ENCODE measurements around the gene SGK1. TPM values are rescaled to one million over a fixed set of nuclear protein-coding genes. Genes with fewer than 3 reads are reported as not detected.
"Not testable (repeated sequence)": the region's sequence is repeated elsewhere in the genome, so short reads cannot be mapped to it uniquely, and the experiment has no call there.

The SGK1 gene
- total RNA-seq, 2 experiments from 2014 or later = 39.7 to 41.0 TPM

DNA sequence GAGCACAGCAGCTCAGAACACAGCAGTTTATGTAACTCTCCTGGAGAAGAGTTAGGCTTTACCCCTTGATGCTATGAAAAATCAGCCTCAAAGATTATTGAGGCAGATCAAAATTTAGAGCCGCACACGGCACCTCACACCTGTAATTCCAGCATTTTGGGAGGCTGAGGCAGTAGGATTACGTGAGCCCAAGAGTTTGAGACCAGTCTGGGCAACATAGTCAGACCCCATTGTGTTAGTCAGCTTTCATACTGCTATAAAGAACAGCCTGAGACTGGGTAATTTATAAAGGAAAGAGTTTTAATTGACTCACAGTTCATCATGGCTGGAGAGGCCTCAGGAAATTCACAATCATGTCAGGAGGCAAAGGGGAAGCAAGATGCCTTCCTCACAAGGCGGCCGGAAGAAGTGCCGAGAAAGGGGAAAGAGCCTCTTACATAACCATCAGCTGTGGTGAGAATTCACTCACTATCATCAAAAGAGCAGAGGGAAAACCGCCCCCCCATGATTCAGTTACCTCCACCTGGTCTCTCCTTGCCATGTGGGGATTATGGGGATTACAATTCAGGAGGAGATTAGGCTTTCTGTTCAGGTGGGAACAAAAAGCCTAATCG, 87.7 kb downstream of the SGK1 start:
- H3K4me3 Mint-ChIP-seq = no peak overlapping the region
- peaks cover 7% of the 10 kb centered on the region for H3K4me1 Mint-ChIP-seq (ENCODE audit: low read depth)
- intact Hi-C loops (cut with micrococcal nuclease) = no loop called here
- no peaks in the 10 kb centered on the region for H3K9me3 Mint-ChIP-seq
- H3K27me3 Mint-ChIP-seq = no peaks in the 10 kb centered on the region
- no peak overlapping the region for H3K27ac Mint-ChIP-seq
- ChIA-PET CTCF (no interaction called here), POLR2A (no interaction called here)
- no peak for DNase-seq
- no peaks in the 10 kb centered on the region for H3K36me3 Mint-ChIP-seq

GRCh38 chr6:134229520-134229919, 88.4 kb downstream of the SGK1 start:
- ChIA-PET POLR2A (no interaction called here), CTCF (no interaction called here)
- no peaks in the 10 kb centered on the region for H3K9me3 Mint-ChIP-seq
- no peak overlapping the region for H3K4me3 Mint-ChIP-seq
- intact Hi-C loops (cut with micrococcal nuclease) = no loop called here
- peaks cover 2% of the 10 kb centered on the region for H3K4me1 Mint-ChIP-seq (ENCODE audit: low read depth)
- H3K27me3 Mint-ChIP-seq = no peaks in the 10 kb centered on the region
- no peak overlapping the region for H3K27ac Mint-ChIP-seq
- no peak for DNase-seq
- no peaks in the 10 kb centered on the region for H3K36me3 Mint-ChIP-seq

GRCh38 chr6:134223796-134224420, 94.0 kb downstream of the SGK1 start:
- Mint-ChIP-seq H3K4me3 (no peak overlapping the region), H3K27me3 (no peaks in the 10 kb centered on the region), H3K27ac (no peak overlapping the region), H3K9me3 (no peaks in the 10 kb centered on the region), H3K36me3 (no peaks in the 10 kb centered on the region), H3K4me1 (ENCODE audit: low read depth) (no peaks in the 10 kb centered on the region)
- ChIA-PET POLR2A (no interaction called here), CTCF (no interaction called here)
- intact Hi-C loops (cut with micrococcal nuclease) = no loop called here
- no peak for DNase-seq

DNA sequence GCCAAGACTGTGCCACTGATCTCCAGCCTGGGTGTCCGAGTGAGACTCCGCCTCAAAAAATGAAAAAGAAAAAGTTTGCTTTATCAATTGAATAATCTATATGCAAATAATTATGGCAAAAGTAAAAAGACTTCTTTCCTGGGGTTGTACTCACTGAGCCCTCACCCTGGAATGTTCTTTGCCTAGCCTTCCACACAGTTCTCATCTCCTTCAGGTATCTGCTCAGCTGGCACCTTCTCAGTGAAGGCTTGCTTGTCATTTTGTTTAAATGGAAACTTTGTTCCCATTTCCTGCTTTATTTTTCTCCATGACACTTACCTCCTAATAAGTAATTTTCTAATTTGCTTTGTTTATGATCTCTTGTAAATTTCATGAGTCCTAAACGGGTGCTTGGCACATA, 96.7 kb downstream of the SGK1 start:
- Mint-ChIP-seq H3K9me3 (no peaks in the 10 kb centered on the region), H3K27me3 (no peaks in the 10 kb centered on the region), H3K4me1 (ENCODE audit: low read depth) (no peaks in the 10 kb centered on the region), H3K36me3 (no peaks in the 10 kb centered on the region), H3K4me3 (no peak overlapping the region), H3K27ac (no peak overlapping the region)
- intact Hi-C loops (cut with micrococcal nuclease) = no loop called here
- ChIA-PET POLR2A (interaction anchor here (0.6 kb wide), 1 partner anchor 11 kb away, joined by 3 read pairs; no protein-coding TSS in a partner anchor), CTCF (no interaction called here)
- no peak for DNase-seq

DNA sequence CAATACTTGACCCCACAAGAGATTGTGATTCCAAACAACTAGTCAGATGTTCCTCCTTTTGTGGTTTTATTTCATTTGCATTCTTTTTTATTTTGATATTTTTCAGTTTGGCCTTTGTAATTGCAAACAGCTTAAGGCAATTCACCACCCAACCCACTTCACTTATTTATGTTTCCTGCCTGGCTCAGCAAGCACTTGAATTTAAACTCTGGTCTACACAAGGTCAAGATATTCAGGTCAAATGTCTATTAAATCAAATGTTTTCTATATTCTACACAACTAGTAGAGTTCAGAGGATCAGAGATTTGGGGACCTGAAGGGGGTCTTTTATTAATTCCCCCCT, 100.1 kb downstream of the SGK1 start:
- DNase-seq = no peak
- POLR2A ChIA-PET = interaction anchor here (0.6 kb wide), 1 partner anchor 36 kb away, joined by 4 read pairs; no protein-coding TSS in a partner anchor
- CTCF ChIA-PET = no interaction called here
- H3K36me3 Mint-ChIP-seq = no peaks in the 10 kb centered on the region
- no peaks in the 10 kb centered on the region for H3K27me3 Mint-ChIP-seq
- intact Hi-C loops (cut with micrococcal nuclease) = no loop called here
- no peaks in the 10 kb centered on the region for H3K4me1 Mint-ChIP-seq (ENCODE audit: low read depth)
- H3K27ac Mint-ChIP-seq = no peak overlapping the region
- H3K9me3 Mint-ChIP-seq = no peaks in the 10 kb centered on the region
- H3K4me3 Mint-ChIP-seq = no peak overlapping the region

DNA sequence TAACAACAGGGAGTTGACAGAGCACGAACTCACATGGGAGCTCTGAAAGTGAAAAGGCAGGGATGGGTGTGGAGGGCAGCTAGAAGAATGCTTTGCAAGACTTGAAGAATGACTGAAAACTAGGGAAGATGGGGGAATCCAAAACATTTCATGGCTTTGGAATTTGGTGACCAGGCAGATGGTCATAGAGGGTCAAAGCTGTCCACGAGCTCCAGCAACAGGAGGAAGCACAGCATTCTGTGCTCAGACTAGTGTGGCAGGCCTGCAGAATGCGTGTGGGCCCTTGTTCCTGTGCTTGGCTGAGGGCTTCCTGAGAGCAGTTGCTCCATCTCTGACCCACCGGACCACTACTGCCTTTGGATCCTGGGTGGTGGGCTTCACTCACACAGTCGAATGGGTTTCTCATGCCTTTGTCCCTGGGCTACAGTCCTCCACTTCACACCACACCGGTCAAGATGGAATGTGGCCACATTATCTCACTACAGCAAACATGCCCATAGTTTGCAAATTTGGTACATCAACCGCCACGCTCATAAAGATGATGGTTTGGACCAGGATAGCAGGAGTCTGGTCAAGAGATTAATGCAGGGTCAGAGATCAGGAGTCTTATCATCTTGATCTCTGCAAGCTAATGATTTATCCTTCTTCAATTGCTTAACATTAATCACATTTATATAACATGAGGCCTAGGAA, 100.7 kb downstream of the SGK1 start:
- intact Hi-C loops (cut with micrococcal nuclease) = no loop called here
- H3K36me3 Mint-ChIP-seq = no peaks in the 10 kb centered on the region
- H3K9me3 Mint-ChIP-seq = no peaks in the 10 kb centered on the region
- H3K27me3 Mint-ChIP-seq = no peaks in the 10 kb centered on the region
- no peak overlapping the region for H3K27ac Mint-ChIP-seq
- H3K4me1 Mint-ChIP-seq (ENCODE audit: low read depth) = no peaks in the 10 kb centered on the region
- DNase-seq = no peak
- POLR2A ChIA-PET = interaction anchor here (0.6 kb wide), 1 partner anchor 37 kb away, joined by 4 read pairs; no protein-coding TSS in a partner anchor
- CTCF ChIA-PET = no interaction called here
- H3K4me3 Mint-ChIP-seq = no peak overlapping the region

GRCh38 chr6:134216301-134217010, 101.5 kb downstream of the SGK1 start:
- DNase-seq = no peak
- Mint-ChIP-seq H3K4me3 (no peak overlapping the region), H3K4me1 (ENCODE audit: low read depth) (no peaks in the 10 kb centered on the region), H3K9me3 (no peaks in the 10 kb centered on the region), H3K36me3 (no peaks in the 10 kb centered on the region), H3K27me3 (no peaks in the 10 kb centered on the region), H3K27ac (no peak overlapping the region)
- CTCF ChIA-PET = no interaction called here
- POLR2A ChIA-PET = no interaction called here
- intact Hi-C loops (cut with micrococcal nuclease) = no loop called here

GRCh38 chr6:134213410-134213809, 104.5 kb downstream of the SGK1 start:
- H3K4me1 Mint-ChIP-seq (ENCODE audit: low read depth); POLR2A ChIA-PET; H3K36me3 Mint-ChIP-seq; intact Hi-C loops (cut with micrococcal nuclease); H3K27me3 Mint-ChIP-seq; H3K9me3 Mint-ChIP-seq; DNase-seq; H3K4me3 Mint-ChIP-seq; CTCF ChIA-PET; H3K27ac Mint-ChIP-seq: not testable (repeated sequence)

GRCh38 chr6:134211297-134211696, 106.6 kb downstream of the SGK1 start:
- Mint-ChIP-seq H3K27ac (no peak overlapping the region), H3K4me3 (no peak overlapping the region), H3K9me3 (no peaks in the 10 kb centered on the region), H3K36me3 (no peaks in the 10 kb centered on the region), H3K27me3 (no peaks in the 10 kb centered on the region), H3K4me1 (ENCODE audit: low read depth) (no peaks in the 10 kb centered on the region)
- intact Hi-C loops (cut with micrococcal nuclease) = no loop called here
- CTCF ChIA-PET = interaction anchor here (0.6 kb wide), 1 partner anchor 39 kb away, joined by 3 read pairs; no protein-coding TSS in a partner anchor
- DNase-seq = no peak
- POLR2A ChIA-PET = no interaction called here

DNA sequence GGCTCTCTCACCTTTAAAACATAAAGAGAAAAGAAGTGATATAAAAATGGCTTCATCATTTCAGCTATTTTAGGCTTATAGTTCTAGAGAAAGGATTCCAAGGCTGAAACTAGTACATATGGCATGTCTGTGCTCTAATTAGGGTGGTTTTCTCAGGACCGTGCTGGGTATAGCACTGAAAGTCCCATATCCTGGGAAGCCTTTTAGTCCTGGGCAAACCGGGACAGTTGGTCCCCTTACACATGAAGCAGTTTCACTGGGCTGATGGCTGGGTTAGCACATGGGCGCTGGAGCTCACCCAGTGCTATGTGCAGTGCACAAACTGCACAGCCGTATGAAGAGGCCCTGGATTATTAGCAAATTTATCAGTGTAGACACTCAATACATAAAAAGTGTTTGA, 110.5 kb downstream of the SGK1 start:
- no peak overlapping the region for H3K27ac Mint-ChIP-seq
- peaks cover 7% of the 10 kb centered on the region for H3K36me3 Mint-ChIP-seq
- H3K27me3 Mint-ChIP-seq = no peaks in the 10 kb centered on the region
- ChIA-PET POLR2A (interaction anchor here (0.6 kb wide), 1 partner anchor 25 kb away, joined by 5 read pairs; no protein-coding TSS in a partner anchor), CTCF (interaction anchor here (1.3 kb wide), 1 partner anchor 433 kb away, joined by 3 read pairs; no protein-coding TSS in a partner anchor)
- DNase-seq = no peak
- H3K4me1 Mint-ChIP-seq (ENCODE audit: low read depth) = no peaks in the 10 kb centered on the region
- no peak overlapping the region for H3K4me3 Mint-ChIP-seq
- intact Hi-C loops (cut with micrococcal nuclease) = no loop called here
- H3K9me3 Mint-ChIP-seq = peaks cover 6% of the 10 kb centered on the region

DNA sequence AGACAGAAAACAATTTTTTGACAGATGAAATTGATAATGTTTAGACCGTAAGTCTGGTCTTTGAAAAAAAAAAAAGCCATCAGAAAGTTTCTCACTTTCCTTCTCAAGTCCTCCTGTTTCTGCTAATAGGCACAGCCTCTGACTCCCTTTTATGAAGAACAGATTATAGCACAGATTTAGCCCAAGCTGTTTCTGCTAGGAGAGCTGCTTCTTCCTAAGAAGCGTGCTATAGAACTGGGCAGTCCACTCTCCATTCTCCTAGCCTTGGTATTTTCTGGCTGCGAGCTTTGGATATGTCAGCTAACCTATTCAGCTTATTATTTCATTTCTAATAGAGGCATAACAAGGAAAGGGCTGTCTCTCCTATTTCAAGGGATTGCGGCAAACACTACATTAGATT, 112.5 kb downstream of the SGK1 start:
- DNase-seq = no peak
- POLR2A ChIA-PET = interaction anchor here (1.2 kb wide), 1 partner anchor 12 kb away, joined by 3 read pairs; no protein-coding TSS in a partner anchor
- H3K4me1 Mint-ChIP-seq (ENCODE audit: low read depth) = no peaks in the 10 kb centered on the region
- intact Hi-C loops (cut with micrococcal nuclease) = no loop called here
- no peaks in the 10 kb centered on the region for H3K27me3 Mint-ChIP-seq
- CTCF ChIA-PET = no interaction called here
- H3K27ac Mint-ChIP-seq = no peak overlapping the region
- H3K9me3 Mint-ChIP-seq = peaks cover 6% of the 10 kb centered on the region
- H3K36me3 Mint-ChIP-seq = peaks cover 7% of the 10 kb centered on the region
- H3K4me3 Mint-ChIP-seq = no peak overlapping the region

GRCh38 chr6:134204759-134205158, 113.2 kb downstream of the SGK1 start:
- H3K36me3 Mint-ChIP-seq; intact Hi-C loops (cut with micrococcal nuclease); H3K27me3 Mint-ChIP-seq; DNase-seq; H3K9me3 Mint-ChIP-seq; H3K4me3 Mint-ChIP-seq; H3K27ac Mint-ChIP-seq; H3K4me1 Mint-ChIP-seq (ENCODE audit: low read depth): not testable (repeated sequence)
- ChIA-PET POLR2A (interaction anchor here (1.2 kb wide), 1 partner anchor 12 kb away, joined by 3 read pairs; no protein-coding TSS in a partner anchor), CTCF (interaction anchor here (0.6 kb wide), 1 partner anchor 8 kb away, joined by 3 read pairs; no protein-coding TSS in a partner anchor)

All from activated CD4-positive, alpha-beta memory T cell treated with anti-CD3 and anti-CD28 coated beads for 36 hours (primary cell).